GM19193 (cell line): ENCODE results near the gene PLCXD1.

Experiments
- POLR2A ChIP-seq: IDR thresholded peaks from 4 replicates; pipeline ENCODE4 v1.6.1; 2011; ENCODE audit not compliant: insufficient read depth, insufficient read length; ENCODE audit errors: extremely low read depth

Gene PLCXD1

GRCh38 chrX:313546-313945, 32.4 kb downstream of the PLCXD1 start:
- no peak for TF ChIP-seq POLR2A

GRCh38 chrX:314049-314448, 32.9 kb downstream of the PLCXD1 start:
- TF ChIP-seq POLR2A = no peak

GRCh38 chrX:314781-315595, 33.8 kb downstream of the PLCXD1 start:
- TF ChIP-seq POLR2A = no peak

- no peak for TF ChIP-seq POLR2A
Observed at GRCh38 chrX:316351-317325, 35.5 kb downstream of the PLCXD1 start.

GRCh38 chrX:317424-318067, 36.4 kb downstream of the PLCXD1 start:
- no peak for TF ChIP-seq POLR2A

GRCh38 chrX:318068-318738, 37.0 kb downstream of the PLCXD1 start:
- peak; percentile 76 for TF ChIP-seq POLR2A

- TF ChIP-seq POLR2A = peak; percentile 80
Observed at GRCh38 chrX:318739-319578, 37.8 kb downstream of the PLCXD1 start, which contains the start of gene GTPBP6. GTPBP6 (minus strand) TSS chrX:318796; CDS start chrX:318787, 9 bp downstream.

- TF ChIP-seq POLR2A = no peak
Observed at GRCh38 chrX:319579-320125, 38.5 kb downstream of the PLCXD1 start.

- TF ChIP-seq POLR2A = no peak
Observed at GRCh38 chrX:320126-320783, 39.1 kb downstream of the PLCXD1 start.

GRCh38 chrX:323721-324628, 42.8 kb downstream of the PLCXD1 start:
- no peak for TF ChIP-seq POLR2A

GRCh38 chrX:327660-328126, 46.5 kb downstream of the PLCXD1 start:
- no peak for TF ChIP-seq POLR2A
